Stimulated activated CD8-positive, alpha-beta memory T cell treated with anti-CD3 and anti-CD28 coated beads, Interleukin-2, amount 100 ng/mL, for 1 hour (primary cell): ENCODE measurements around the gene MYO10.

ENCODE experiments used
- DNase-seq, 2 donors: peaks; one replicate each; pipeline ENCODE4 v3.0.0-alpha.2; 2020; ENCODE audit warnings: low read depth in 2 of 2

Gene MYO10

GRCh38 chr5:16916262-16916878 lies 19.7 kb downstream of the MYO10 start:
- DNase-seq: no peak

DNA sequence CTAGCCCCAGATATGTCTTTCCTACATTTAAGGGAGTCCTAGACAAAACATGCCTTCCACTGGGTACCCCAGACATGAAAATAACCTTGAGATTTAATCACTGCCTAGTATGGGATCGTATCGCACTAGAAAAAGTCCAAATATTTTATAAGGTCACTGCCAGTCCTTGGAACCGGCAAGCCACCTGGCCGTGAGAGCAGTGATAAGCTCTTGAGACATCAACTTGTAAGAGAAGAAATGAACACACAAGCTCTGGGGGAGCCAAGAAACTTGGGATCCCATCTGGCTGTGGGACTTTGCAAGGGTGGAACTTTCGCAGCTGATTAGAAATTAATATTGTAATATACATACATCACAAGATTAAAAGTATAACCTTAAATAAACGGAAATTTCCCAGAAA lies 21.5 kb downstream of the MYO10 start:
- no peak for DNase-seq

- DNase-seq: no peak
Measured at GRCh38 chr5:16914108-16914435, 22.0 kb downstream of the MYO10 start.

DNA sequence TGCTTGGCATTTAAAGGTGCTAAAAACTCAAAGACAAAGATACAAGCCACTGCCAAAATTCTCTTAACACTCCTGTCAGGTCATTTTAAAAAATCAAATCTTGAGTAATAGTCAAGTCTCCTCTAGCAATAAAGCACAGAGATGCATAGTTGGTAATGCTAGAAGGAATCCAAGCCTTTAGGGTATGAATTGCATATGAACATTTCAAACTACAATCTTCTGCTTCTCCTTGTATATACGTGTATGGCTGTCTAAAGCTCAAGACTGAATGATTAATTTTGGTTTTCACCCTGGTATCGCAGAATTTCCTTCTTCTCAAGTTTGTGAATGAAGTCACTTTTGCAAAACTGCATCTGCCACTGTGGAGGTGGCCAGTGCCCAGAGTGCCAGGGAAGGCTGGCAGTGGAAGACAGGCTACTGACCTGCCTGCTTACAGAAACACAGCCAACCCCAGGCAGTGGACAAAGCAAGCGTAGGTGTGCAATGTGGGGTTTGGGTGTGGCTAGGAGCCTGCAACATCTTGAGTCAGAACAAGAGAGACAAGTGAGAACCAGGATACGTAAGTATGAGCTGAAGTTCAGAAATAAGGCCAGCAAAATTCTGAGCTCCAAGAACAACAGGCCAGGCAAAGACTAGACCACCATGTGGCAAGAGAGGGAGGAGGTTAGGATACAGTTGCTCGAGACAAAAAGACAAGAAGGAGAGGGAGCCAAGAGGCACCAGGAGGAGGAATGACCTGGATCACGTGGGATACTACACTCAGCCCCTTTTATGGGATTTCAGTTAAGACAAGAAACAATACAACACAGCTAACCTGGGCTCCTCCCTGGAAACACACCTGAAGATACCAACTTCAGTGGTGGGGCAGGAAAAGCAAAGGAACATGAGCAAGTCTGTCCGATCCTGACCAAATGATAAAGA lies 22.6 kb downstream of the MYO10 start:
- no peak for DNase-seq

GRCh38 chr5:16912080-16912479 lies 24.0 kb downstream of the MYO10 start:
- no peak for DNase-seq

DNA sequence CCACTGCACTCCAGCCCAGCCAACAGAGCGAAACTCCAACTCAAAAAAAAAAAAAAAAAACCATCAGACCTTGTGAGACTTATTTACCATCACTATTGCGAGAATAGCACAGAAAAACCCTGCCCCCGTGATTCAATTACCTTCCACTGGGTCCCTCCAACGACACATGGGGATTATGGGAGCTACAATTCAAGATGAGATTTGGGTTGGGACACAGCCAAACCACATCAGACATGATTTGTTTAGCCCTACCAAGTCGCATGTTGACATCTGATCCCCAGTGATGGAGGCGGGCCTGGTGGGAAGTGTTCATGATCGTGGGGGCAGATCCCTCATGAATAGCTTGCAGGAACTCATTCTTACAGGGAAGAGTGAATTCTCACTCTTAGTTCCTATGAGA lies 26.6 kb downstream of the MYO10 start:
- DNase-seq: no peak

GRCh38 chr5:16907270-16907669 lies 28.8 kb downstream of the MYO10 start:
- DNase-seq: no peak

DNA sequence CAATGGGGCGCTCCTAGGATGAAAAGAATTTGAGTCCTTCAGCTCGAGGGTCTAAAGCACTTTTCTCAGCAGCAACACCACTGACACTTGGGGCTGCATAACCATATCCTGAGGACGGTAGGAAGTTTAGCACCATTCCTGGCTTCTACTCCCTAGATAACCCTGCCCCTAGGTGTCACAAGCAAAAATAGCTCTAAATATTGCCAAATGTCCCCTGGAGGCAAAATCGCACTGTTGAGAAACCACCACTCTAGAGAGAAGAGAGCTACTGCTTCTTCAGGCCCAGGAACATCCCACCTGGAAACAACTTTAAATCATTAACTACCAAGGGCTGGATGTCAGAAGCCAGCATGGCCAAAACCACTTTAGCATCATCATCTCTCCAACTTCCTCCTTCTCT lies 29.8 kb downstream of the MYO10 start:
- no peak for DNase-seq

DNA sequence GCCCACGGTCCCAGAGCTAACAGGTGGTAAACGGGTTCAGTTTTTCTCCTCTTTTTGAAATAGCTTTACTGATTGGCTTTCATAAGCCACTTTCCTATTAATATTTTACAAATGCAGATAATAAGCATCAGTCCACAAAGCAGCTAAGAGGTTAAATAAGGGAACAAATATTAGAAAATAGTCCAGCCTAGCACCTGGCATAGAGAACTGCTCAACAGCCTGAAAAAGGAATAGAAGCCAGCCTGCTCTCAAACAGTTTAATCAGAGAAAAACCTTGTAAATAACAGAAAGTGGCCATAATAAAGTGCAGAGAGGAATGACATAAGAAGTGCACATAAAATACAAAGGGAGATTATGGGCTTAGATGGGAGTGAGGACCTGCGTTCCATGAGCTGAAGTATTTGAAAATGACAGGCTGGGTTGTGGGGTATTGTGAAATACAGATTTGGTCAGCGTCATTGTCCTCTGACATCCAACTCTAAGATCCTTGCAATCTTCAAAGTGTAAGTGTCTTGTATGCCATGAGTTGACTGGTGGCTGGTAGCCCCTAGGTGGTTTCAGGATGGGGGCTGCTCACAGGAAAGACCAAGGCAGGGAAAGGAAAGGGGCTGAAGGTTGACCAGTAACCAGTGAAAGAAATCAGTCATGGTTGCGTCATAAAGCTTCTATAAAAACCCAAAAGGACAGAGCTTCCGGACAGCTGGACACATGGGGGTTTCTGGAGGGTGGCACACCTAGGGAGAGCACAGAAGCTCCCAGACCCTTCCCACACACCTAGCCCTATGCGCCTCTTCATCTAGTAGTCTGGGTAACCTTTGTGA lies 32.4 kb downstream of the MYO10 start:
- no peak for DNase-seq

DNA sequence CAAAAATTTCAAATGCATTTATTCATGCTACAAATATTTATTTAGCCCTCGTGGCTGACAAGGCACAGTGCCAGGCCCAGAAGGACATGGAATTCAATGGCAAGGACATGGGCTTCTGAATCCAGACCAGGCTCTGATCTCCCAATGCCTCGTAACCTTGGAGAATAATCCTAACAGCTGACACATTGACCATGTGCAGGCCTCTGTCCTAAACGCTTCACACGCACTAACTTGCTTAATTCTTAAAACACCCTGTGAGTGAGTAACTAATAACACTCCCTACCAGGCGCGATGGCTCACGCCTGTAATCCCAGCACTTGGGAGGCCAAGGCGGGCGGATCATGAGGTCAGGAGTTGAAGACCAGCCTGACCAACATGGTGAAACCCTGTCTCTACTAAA lies 33.2 kb downstream of the MYO10 start:
- no peak for DNase-seq

GRCh38 chr5:16901021-16901644 lies 35.0 kb downstream of the MYO10 start:
- no peak for DNase-seq

- DNase-seq: no peak
Measured at GRCh38 chr5:16899171-16899570, 36.9 kb downstream of the MYO10 start.

- DNase-seq: no peak
Measured at GRCh38 chr5:16897800-16898199, 38.3 kb downstream of the MYO10 start.

GRCh38 chr5:16897284-16897704 lies 38.8 kb downstream of the MYO10 start:
- no peak for DNase-seq

DNA sequence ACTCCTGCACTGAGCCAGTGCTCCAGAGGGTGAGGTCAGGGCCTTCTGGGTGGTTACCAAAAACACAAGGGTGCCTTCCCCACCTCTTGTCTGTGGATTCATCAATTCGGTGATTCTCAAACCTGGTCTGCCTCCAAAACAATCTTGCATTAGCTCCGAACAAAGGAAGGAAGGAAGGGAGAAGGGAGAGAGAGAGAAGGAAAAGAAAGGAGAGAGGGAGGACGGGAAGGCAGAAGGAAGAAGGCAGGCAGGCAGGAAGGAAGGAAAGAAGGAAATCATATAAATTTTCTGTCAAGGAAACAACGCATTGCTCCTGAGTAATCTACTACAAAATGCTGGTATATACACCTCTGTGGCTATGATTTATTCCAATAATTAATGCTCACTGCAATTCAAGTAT lies 39.3 kb downstream of the MYO10 start:
- DNase-seq: no peak

GRCh38 chr5:16894236-16895057 lies 41.6 kb downstream of the MYO10 start:
- DNase-seq: no peak

- no peak for DNase-seq
Measured at GRCh38 chr5:16891033-16891432, 45.1 kb downstream of the MYO10 start.

DNA sequence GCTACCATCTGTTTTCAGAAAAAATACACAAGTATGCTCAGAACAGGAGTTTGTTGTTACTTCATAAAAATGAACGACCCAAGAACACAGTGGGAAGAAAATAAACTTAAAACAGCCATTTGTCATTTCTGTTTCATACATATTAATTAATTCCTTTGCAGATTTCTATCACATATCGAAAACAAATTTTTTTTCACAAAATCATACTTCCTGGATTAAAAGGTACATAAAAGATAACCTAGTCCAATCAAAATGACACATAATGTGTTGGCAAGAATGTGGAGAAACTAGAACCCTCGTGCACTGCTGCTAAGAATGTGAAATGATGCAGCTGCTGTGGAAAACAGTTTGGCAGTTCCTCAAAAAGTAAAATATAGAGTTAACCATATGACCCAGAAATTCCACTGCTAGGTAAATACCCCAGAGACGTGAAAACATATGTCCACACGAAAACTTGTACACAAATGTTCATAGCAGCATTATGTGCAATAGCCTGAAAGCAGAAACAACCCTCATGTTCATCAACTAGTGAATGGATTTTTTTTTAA lies 46.0 kb downstream of the MYO10 start:
- DNase-seq: no peak

DNA sequence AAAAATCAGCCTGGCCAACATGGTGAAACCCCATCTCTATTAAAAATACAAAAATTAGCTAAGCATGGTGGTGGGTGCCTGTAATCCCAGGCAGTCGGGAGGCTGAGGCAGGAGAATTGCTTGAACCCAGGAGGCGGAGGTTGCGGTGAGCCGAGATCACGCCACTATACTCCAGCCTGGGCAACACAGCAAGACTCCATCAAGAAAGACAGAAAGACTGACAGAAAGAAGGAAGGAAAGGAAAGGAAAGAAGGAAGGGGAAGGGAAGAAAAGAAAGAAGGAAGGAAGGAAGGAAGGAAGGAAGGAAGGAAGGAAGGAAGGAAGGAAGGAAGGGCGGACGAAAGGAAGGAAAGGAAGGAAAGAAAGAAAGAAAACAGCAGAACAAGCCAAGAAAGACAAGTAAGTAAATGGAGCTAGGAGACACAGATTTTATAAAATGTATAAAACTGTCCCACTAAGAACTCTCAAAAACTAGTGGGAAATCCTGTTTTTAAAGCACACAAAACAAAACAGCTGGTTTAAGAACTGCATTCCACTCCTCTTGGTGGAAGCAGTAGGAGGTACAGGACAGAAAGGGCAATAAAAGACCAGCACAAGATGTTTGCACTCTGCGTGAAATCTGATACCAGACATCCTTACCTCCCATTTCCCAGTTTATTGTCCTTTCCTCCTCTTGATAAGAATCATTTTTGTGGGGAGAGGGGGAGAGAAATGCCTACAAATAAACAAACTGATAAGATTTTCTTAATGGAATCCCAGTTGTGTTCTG lies 46.7 kb downstream of the MYO10 start:
- DNase-seq: no peak

DNA sequence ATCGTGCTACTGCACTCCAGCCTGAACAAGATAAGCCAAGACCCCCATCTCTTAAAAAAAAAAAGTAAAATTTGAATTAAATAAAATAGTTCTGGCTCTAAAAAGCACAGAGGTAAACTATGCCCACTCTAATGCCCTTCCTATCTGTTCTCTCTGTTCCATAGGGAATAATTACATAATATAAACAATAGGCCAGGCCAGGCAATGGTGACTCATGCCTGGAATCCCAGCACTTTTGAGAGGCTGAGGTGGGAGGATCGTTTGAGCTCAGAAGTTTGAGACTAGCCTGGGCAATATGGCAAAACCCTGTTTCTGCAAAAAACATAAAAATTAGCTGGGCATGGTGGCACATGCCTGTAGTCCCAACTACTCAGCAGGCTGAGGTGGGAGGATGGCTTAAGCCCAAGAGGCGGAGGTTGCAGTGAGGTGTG lies 47.4 kb downstream of the MYO10 start:
- no peak for DNase-seq
